ENCODE data around the gene CNN2. TPM values are rescaled to one million over a fixed set of nuclear protein-coding genes. Genes with fewer than 3 reads are reported as not detected.

Gene CNN2
- polyA plus RNA-seq, 2 of the 4 experiments (the other 2 are of a cell fraction), result 31.7 to 99.3 TPM

GRCh38 chr19:1054102-1055027, 28.0 kb downstream of the CNN2 start (continued):
- no peak for TF ChIP-seq ZSCAN20 (CRISPR knock-in tag; IDR thresholded peaks at IDR 0.05)
- TF ChIP-seq, protein P1, sequence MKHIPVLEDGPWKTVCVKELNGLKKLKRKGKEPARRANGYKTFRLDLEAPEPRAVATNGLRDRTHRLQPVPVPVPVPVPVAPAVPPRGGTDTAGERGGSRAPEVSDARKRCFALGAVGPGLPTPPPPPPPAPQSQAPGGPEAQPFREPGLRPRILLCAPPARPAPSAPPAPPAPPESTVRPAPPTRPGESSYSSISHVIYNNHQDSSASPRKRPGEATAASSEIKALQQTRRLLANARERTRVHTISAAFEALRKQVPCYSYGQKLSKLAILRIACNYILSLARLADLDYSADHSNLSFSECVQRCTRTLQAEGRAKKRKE (CRISPR knock-in tag; IDR thresholded peaks at IDR 0.05; ENCODE audit: low read depth), result no peak
- TF ChIP-seq, protein P2, sequence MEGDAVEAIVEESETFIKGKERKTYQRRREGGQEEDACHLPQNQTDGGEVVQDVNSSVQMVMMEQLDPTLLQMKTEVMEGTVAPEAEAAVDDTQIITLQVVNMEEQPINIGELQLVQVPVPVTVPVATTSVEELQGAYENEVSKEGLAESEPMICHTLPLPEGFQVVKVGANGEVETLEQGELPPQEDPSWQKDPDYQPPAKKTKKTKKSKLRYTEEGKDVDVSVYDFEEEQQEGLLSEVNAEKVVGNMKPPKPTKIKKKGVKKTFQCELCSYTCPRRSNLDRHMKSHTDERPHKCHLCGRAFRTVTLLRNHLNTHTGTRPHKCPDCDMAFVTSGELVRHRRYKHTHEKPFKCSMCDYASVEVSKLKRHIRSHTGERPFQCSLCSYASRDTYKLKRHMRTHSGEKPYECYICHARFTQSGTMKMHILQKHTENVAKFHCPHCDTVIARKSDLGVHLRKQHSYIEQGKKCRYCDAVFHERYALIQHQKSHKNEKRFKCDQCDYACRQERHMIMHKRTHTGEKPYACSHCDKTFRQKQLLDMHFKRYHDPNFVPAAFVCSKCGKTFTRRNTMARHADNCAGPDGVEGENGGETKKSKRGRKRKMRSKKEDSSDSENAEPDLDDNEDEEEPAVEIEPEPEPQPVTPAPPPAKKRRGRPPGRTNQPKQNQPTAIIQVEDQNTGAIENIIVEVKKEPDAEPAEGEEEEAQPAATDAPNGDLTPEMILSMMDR (IDR thresholded peaks at IDR 0.05), result no peak
- no peak for TF ChIP-seq HMGXB4 (CRISPR knock-in tag; IDR thresholded peaks at IDR 0.05; ENCODE audit: borderline replicate concordance)
- no peak for TF ChIP-seq MAZ (IDR thresholded peaks at IDR 0.05; ENCODE audit: borderline replicate concordance, low read depth, low read length)

DNA sequence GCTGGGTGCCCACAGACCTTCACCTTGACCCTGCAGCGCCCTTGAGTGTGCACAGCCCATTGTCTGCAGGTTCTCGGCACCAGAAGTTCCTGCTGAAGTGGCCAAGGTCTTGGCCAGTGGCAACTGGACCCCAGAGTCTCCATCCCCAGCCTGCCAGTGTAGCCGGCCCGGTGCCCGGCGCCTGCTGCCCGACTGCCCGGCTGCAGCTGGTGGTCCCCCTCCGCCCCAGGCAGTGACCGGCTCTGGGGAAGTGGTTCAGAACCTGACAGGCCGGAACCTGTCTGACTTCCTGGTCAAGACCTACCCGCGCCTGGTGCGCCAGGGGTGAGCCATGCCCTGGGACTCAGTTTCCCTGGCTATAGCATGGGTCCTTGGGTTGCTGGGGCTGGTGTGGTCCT, 28.6 kb downstream of the CNN2 start:
- Histone ChIP-seq H3K4me2 (no peak overlapping the region), H3K4me1 (no peaks in the 10 kb centered on the region), H3K27ac (no peak overlapping the region), H3K9me3 (no peaks in the 10 kb centered on the region), H3K4me3 (no peak overlapping the region)
- no peak for ATAC-seq
- ChIA-PET CTCF (interaction anchor here (0.8 to 3.5 kb wide), 5 partner anchors 10 to 140 kb away, joined by 3 to 18 read pairs (median 4); partner anchors contain the start of genes ARHGAP45 and RNU6-2), POLR2A (interaction anchor here (1.3 kb wide), 1 partner anchor 10 kb away, joined by 3 read pairs; no protein-coding TSS in a partner anchor)
- no peak for DNase-seq (ENCODE audit: low read depth in 1 of 2, low spot score in 1 of 2)
- no peak for FAIRE-seq
- no peak for TF ChIP-seq MAZ (IDR thresholded peaks at IDR 0.05; ENCODE audit: borderline replicate concordance, low read depth, low read length)
- TF ChIP-seq RFX5 (IDR thresholded peaks at IDR 0.05), result no peak
- no peak for TF ChIP-seq EHMT2 (IDR thresholded peaks at IDR 0.05; ENCODE audit: low read depth)
- no peak for TF ChIP-seq CHD4 (IDR thresholded peaks at IDR 0.05; ENCODE audit: borderline replicate concordance)
- no peak for TF ChIP-seq HDAC2 (IDR thresholded peaks at IDR 0.05)
- no peak for TF ChIP-seq PBX3 (IDR thresholded peaks at IDR 0.05)
- no peak for TF ChIP-seq FOSL2 (IDR thresholded peaks at IDR 0.05)
- TF ChIP-seq FOSL2 (CRISPR knock-in tag; IDR thresholded peaks at IDR 0.05), result no peak
- TF ChIP-seq BCL3 (IDR thresholded peaks at IDR 0.05), result no peak
- no peak for TF ChIP-seq MAFK (IDR thresholded peaks at IDR 0.05; ENCODE audit: partially characterized antibody)
- no peak for TF ChIP-seq GATA3 (IDR thresholded peaks at IDR 0.05; ENCODE audit: borderline replicate concordance)
- TF ChIP-seq ZFP36 (IDR thresholded peaks at IDR 0.05; ENCODE audit: borderline replicate concordance, partially characterized antibody), result no peak
- no peak for TF ChIP-seq TP53 (CRISPR knock-in tag; IDR thresholded peaks at IDR 0.05)
- no peak for TF ChIP-seq HOXB5 (CRISPR knock-in tag; IDR thresholded peaks at IDR 0.05)
- TF ChIP-seq, protein P1 (CRISPR knock-in tag; IDR thresholded peaks at IDR 0.05; ENCODE audit: low read depth), result no peak
- TF ChIP-seq REST (IDR thresholded peaks at IDR 0.05), result no peak
- no peak for TF ChIP-seq JUNB (IDR thresholded peaks at IDR 0.05)
- no peak for TF ChIP-seq ZSCAN20 (CRISPR knock-in tag; IDR thresholded peaks at IDR 0.05)
- no peak for TF ChIP-seq KDM5A (IDR thresholded peaks at IDR 0.05)
- no peak for TF ChIP-seq BHLHE40 (IDR thresholded peaks at IDR 0.05; ENCODE audit: low read depth, low read length)
- 87% methylated on average over 4 of the region's 14 CpGs for WGBS (ENCODE audit: missing lambda C conversion rate)
